GM12878 (cell line): Measurements from ENCODE around the gene DUOXA2. TPM values are rescaled to one million over a fixed set of nuclear protein-coding genes. Genes with fewer than 3 reads are reported as not detected.

Experiments used
- ATAC-seq: fragments of 200-7000 bp; cut with Tn5 transposase; 3 replicates; pipeline ENCODE4 v1.9.1; 2020; ENCODE audit warnings: mild to moderate bottlenecking, moderate library complexity
- BruUV-seq: library from RNA; stranded (reverse); fragments of 400-500 nt; replicated peaks from 2 replicates; lab custom pipeline; 2021; lab: Mats Ljungman, UMichigan
- CTCF ChIA-PET: fragments of 300-600 bp; sonication (Branson Sonifier 250); formaldehyde crosslinking; extraction: SDS; loops from one replicate; lab custom pipeline; 2021; ENCODE audit warnings: inconsistent platforms; lab: Yijun Ruan, JAX
- POLR2A ChIA-PET: fragments of 350-600 bp; formaldehyde crosslinking; extraction: SDS; loops from one replicate; lab custom pipeline; 2021; ENCODE audit warnings: inconsistent platforms; lab: Charles Lee
- RAD21 ChIA-PET: fragments of 300-600 bp; sonication (Branson Sonifier 250); formaldehyde crosslinking; loops from one replicate; lab custom pipeline; 2023; ENCODE audit warnings: antibody characterized with exemption; ENCODE audit not compliant: unreplicated experiment; lab: Charles Lee
- SMC1A ChIA-PET: fragments of 300-600 bp; sonication (Branson Sonifier 250); formaldehyde crosslinking; loops from one replicate; lab custom pipeline; 2023; ENCODE audit not compliant: unreplicated experiment, uncharacterized antibody; lab: Charles Lee
- DNase-seq: peaks from one replicate; pipeline ENCODE4 v3.0.0-alpha.2; 2011; ENCODE audit warnings: low read depth, low spot score
- FAIRE-seq: peaks from 3 replicates; lab custom pipeline; 2011; peaks lifted over from hg19 to GRCh38; lab: Jason Lieb, UNC
- H2AFZ ChIP-seq: 2 replicates; pipeline ENCODE4 v1.6.0; 2011; ENCODE audit warnings: low read depth, low read length, control low read depth; ENCODE audit not compliant: control insufficient read depth
- H3K27ac ChIP-seq: 2 replicates; pipeline ENCODE4 v1.5.1; 2011; ENCODE audit warnings: control low read depth; ENCODE audit not compliant: control insufficient read depth, insufficient read depth
- H3K27me3 ChIP-seq, 2 experiments: replicated peaks in 1 of 2; 2 replicates each; pipeline versions ENCODE4 v1.6.0 to v1.6.1; 2011; ENCODE audit warnings: low read length in 1 of 2; ENCODE audit not compliant: control insufficient read depth in 2 of 2, insufficient read depth in 2 of 2
- H3K36me3 ChIP-seq, 2 experiments: 2 replicates each; pipeline ENCODE4 v1.5.1; 2011; ENCODE audit warnings: low read length in 1 of 2; ENCODE audit not compliant: control insufficient read depth in 2 of 2, insufficient read depth in 2 of 2
- H3K4me1 ChIP-seq: 2 replicates; pipeline ENCODE4 v1.6.1; 2011; ENCODE audit warnings: mild to moderate bottlenecking, low read length, moderate library complexity, mixed read lengths; ENCODE audit not compliant: control insufficient read depth, insufficient read depth
- H3K4me2 ChIP-seq: 2 replicates; pipeline ENCODE4 v1.6.0; 2011; ENCODE audit warnings: control low read depth; ENCODE audit not compliant: control insufficient read depth, insufficient read depth
- H3K4me3 ChIP-seq: fragments of 200-600 bp; sonication (generic); 2 replicates; pipeline ENCODE4 v1.5.1; 2016
- H3K79me2 ChIP-seq: 2 replicates; pipeline ENCODE4 v1.6.0; 2011; ENCODE audit warnings: low read length; ENCODE audit not compliant: control insufficient read depth, insufficient read depth
- H3K9ac ChIP-seq: 2 replicates; pipeline ENCODE4 v1.8.0; 2011; ENCODE audit warnings: low read length, control low read depth, mixed read lengths; ENCODE audit not compliant: control insufficient read depth, insufficient read depth
- H3K9me3 ChIP-seq: replicated peaks from 3 replicates; pipeline ENCODE4 v1.5.1; 2011; ENCODE audit warnings: mild to moderate bottlenecking, low read length; ENCODE audit not compliant: control insufficient read depth, insufficient read depth
- H4K20me1 ChIP-seq: 2 replicates; pipeline ENCODE4 v1.6.0; 2011; ENCODE audit not compliant: control insufficient read depth, insufficient read depth
- CBFB ChIP-seq: IDR thresholded peaks from 2 replicates; pipeline ENCODE4 v1.6.1; 2016; ENCODE audit warnings: antibody characterized with exemption, low read depth
- CHD4 ChIP-seq: fragments of 200-600 bp; sonication (generic); IDR thresholded peaks from 2 replicates; pipeline ENCODE4 v1.6.1; 2016; ENCODE audit warnings: mild to moderate bottlenecking
- EGR1 ChIP-seq, 2 experiments: IDR thresholded peaks; 1 replicate in 1 of 2; 2 replicates in 1 of 2; pipeline ENCODE4 v1.6.1; 2011 to 2012; ENCODE audit warnings: low read depth in 2 of 2, low read length in 2 of 2, borderline replicate concordance in 1 of 2, mild to moderate bottlenecking in 1 of 2, moderate library complexity in 1 of 2
- FOXK2 ChIP-seq: fragments of 450-650 bp; IDR thresholded peaks from 2 replicates; pipeline ENCODE4 v1.6.1; 2017; ENCODE audit warnings: mild to moderate bottlenecking, moderate library complexity
- HCFC1 ChIP-seq: fragments of 150-350 bp; IDR thresholded peaks from 2 replicates; pipeline ENCODE4 v1.6.1; 2014; ENCODE audit warnings: low read length
- IRF3 ChIP-seq: fragments of 450-650 bp; IDR thresholded peaks from 2 replicates; pipeline ENCODE4 v1.6.1; 2014; ENCODE audit warnings: mild to moderate bottlenecking
- NKRF ChIP-seq: fragments of 450-650 bp; conservative IDR thresholded peaks from 2 replicates; pipeline ENCODE4 v1.6.1; 2017; ENCODE audit warnings: mild to moderate bottlenecking, moderate library complexity
- SIN3A ChIP-seq: IDR thresholded peaks from 2 replicates; pipeline ENCODE4 v1.6.1; 2012; ENCODE audit warnings: low read depth, low read length, improper control_type of control experiment
- ZBED1 ChIP-seq: IDR thresholded peaks from 2 replicates; pipeline ENCODE4 v1.6.1; 2016; ENCODE audit warnings: borderline replicate concordance
- WGBS: methylation state at CpG from one replicate; pipeline ENCODE4 v1.1.6; 2016; ENCODE audit warnings: low lambda C conversion rate; ENCODE audit not compliant: insufficient replicate concordance, insufficient coverage; ENCODE audit errors: missing lambda C conversion rate; 5-methylcytosine and 5-hydroxymethylcytosine counted together
- in situ Hi-C: fragments of 300-500 bp; cut with MboI; formaldehyde crosslinking; loops from 9 replicates; pipeline ENCODE4 v1.14.3; 2018; ENCODE audit warnings: mixed read lengths
- intact Hi-C: fragments of 100-400 bp; cut with micrococcal nuclease; formaldehyde crosslinking; loops from one replicate; pipeline ENCODE4 v1.14.2; 2022; ENCODE audit not compliant: unreplicated experiment
- polyA plus RNA-seq, 11 experiments: library from polyadenylated mRNA; depleted of rRNA in 4 of 11; unstranded in 6 of 11; stranded (reverse) in 5 of 11; fragments of >200 nt; fragmentation: Nextera tagmentation in 4 of 11; fragmentation: Illumina TruSeq in 1 of 11; extraction: Ambion mirVana in 4 of 11; extraction: Trizol in 1 of 11; gene quantifications; 1 replicate in 1 of 11; 2 replicates in 10 of 11; pipeline versions ENCODE4 v1.2.1 to v1.2.3, GENCODE V29; 2011 to 2016; ENCODE audit warnings: inconsistent platforms in 2 of 11, missing spikeins in 2 of 11, low read depth in 1 of 11
- total RNA-seq, 4 experiments: library from RNA; depleted of rRNA in 3 of 4; stranded (reverse); fragments of >200 nt in 3 of 4; fragmentation: Illumina TruSeq in 1 of 4; extraction: Trizol in 1 of 4; gene quantifications; 2 replicates each; pipeline versions ENCODE4 v1.2.1 to v1.2.3, GENCODE V29; 2013 to 2021

DUOXA2 gene
- total and polyA plus RNA-seq, 10 of the 15 experiments (the other 5 are each of a cell fraction or from before 2014, with no cell fraction given) = not detected

- no peaks in the 10 kb centered on the region for H4K20me1 ChIP-seq
- no peak for DNase-seq
- H2AFZ ChIP-seq = no peak overlapping the region
- ChIA-PET POLR2A (no interaction called here), CTCF (no interaction called here), RAD21 (no interaction called here), SMC1A (no interaction called here)
- H3K27me3 ChIP-seq = peaks cover 21 to 34% of the 10 kb centered on the region in 2 experiments
- intact Hi-C loops = no loop called here
- H3K27ac ChIP-seq = no peak overlapping the region
- BruUV-seq = no TSS peak
- no peak overlapping the region for H3K4me2 ChIP-seq
- H3K9ac ChIP-seq = no peak overlapping the region
- WGBS = 58% methylated on average over 46 of the region's 71 CpGs
- FAIRE-seq = no peak
- no peaks in the 10 kb centered on the region; the same call in 1 of the 2 replicates for H3K4me1 ChIP-seq
- no peaks in the 10 kb centered on the region for H3K36me3 ChIP-seq
- ATAC-seq = no peak
- no peak overlapping the region for H3K4me3 ChIP-seq
- TF ChIP-seq ZBED1 (no peak), EGR1 (IDR thresholded peaks at IDR 0.05; ENCODE audit: borderline replicate concordance in 1 of 2, low read depth in 2 of 2, low read length in 2 of 2) (no peak), NKRF (no peak), CHD4 (no peak), SIN3A (no peak), IRF3 (no peak), CBFB (no peak), FOXK2 (no peak), HCFC1 (no peak)
- TF ChIP-seq, all 136 proteins: peak for 0
- Histone ChIP-seq H3K9me3 (no peaks in the 10 kb centered on the region), H3K79me2 (no peaks in the 10 kb centered on the region)
- in situ Hi-C loops = loop anchor here (10.0 kb wide), 1 partner anchor 63 kb away; no protein-coding TSS in a partner anchor
Measured at GRCh38 chr15:45111390-45112142, 2.6 kb upstream of the DUOXA2 start.
